Neural progenitor cell (in vitro differentiated cells): Measurements from ENCODE around the gene MAN1A1. TPM values are rescaled to one million over a fixed set of nuclear protein-coding genes. Genes with fewer than 3 reads are reported as not detected.

Source experiments
- DNase-seq: peaks from one replicate; pipeline ENCODE4 v3.0.0-alpha.2; 2016; ENCODE audit warnings: low spot score
- H2AFZ ChIP-seq: fragments of 200-600 bp; sonication (generic); replicated peaks from 2 replicates; pipeline ENCODE4 v1.6.1; 2016; ENCODE audit warnings: antibody characterized with exemption
- H3F3A ChIP-seq: fragments of 200-600 bp; sonication (generic); 2 replicates; pipeline ENCODE4 v1.6.1; 2016; ENCODE audit warnings: antibody characterized with exemption, low read depth
- H3K27ac ChIP-seq: fragments of 200-600 bp; sonication (generic); 2 replicates; pipeline ENCODE4 v1.5.1; 2016; ENCODE audit warnings: mild to moderate bottlenecking
- H3K27me3 ChIP-seq: fragments of 200-600 bp; sonication (generic); 2 replicates; pipeline ENCODE4 v1.6.1; 2016; ENCODE audit warnings: mild to moderate bottlenecking, moderate library complexity
- H3K36me3 ChIP-seq: fragments of 200-600 bp; sonication (generic); 2 replicates; pipeline ENCODE4 v1.5.1; 2016
- H3K4me1 ChIP-seq: fragments of 200-600 bp; sonication (generic); 2 replicates; pipeline ENCODE4 v1.6.1; 2016; ENCODE audit warnings: mixed run types
- H3K4me2 ChIP-seq: fragments of 200-600 bp; sonication (generic); 2 replicates; pipeline ENCODE4 v1.6.1; 2016
- H3K4me3 ChIP-seq: fragments of 200-600 bp; sonication (generic); 2 replicates; pipeline ENCODE4 v1.5.1; 2016
- H3K79me2 ChIP-seq: fragments of 200-600 bp; sonication (generic); 2 replicates; pipeline ENCODE4 v1.6.1; 2016; ENCODE audit warnings: low read depth
- H3K9ac ChIP-seq: fragments of 200-600 bp; sonication (generic); 2 replicates; pipeline ENCODE4 v1.6.1; 2016
- H3K9me3 ChIP-seq: fragments of 200-600 bp; sonication (generic); 2 replicates; pipeline ENCODE4 v1.5.1; 2016; ENCODE audit warnings: low read depth
- H4K20me1 ChIP-seq: fragments of 200-600 bp; sonication (generic); 2 replicates; pipeline ENCODE4 v1.6.1; 2016; ENCODE audit warnings: low read depth
- H3K27ac Mint-ChIP-seq: 3 replicates; pipeline ENCODE4 v1.8.0; 2021; ENCODE audit warnings: mixed read lengths
- H3K27me3 Mint-ChIP-seq: 2 replicates; pipeline ENCODE4 v1.8.0; 2022; ENCODE audit warnings: low read depth, mild to moderate bottlenecking, inconsistent platforms, moderate library complexity, mixed read lengths; ENCODE audit not compliant: insufficient read depth
- H3K36me3 Mint-ChIP-seq: 3 replicates; pipeline ENCODE4 v1.8.0; 2021; ENCODE audit warnings: mixed read lengths
- H3K4me1 Mint-ChIP-seq: 3 replicates; pipeline ENCODE4 v1.8.0; 2021; ENCODE audit warnings: mixed read lengths
- H3K4me3 Mint-ChIP-seq: 3 replicates; pipeline ENCODE4 v1.8.0; 2021; ENCODE audit warnings: mild to moderate bottlenecking, moderate library complexity, mixed read lengths
- H3K9me3 Mint-ChIP-seq: 3 replicates; pipeline ENCODE4 v1.8.0; 2020; ENCODE audit warnings: mixed read lengths
- EZH2 ChIP-seq: fragments of 200-600 bp; sonication (generic); IDR thresholded peaks from 2 replicates; pipeline ENCODE4 v1.6.1; 2017; ENCODE audit warnings: antibody characterized with exemption, mild to moderate bottlenecking, moderate library complexity
- EZH2phosphoT487 ChIP-seq: fragments of 200-600 bp; sonication (generic); IDR thresholded peaks from 2 replicates; pipeline ENCODE4 v1.6.1; 2017; ENCODE audit warnings: antibody characterized with exemption
- total RNA-seq: library from RNA; depleted of rRNA; stranded (reverse); fragments of >200 nt; gene quantifications from 2 replicates; pipeline ENCODE4 v1.2.3, GENCODE V29; 2015; ENCODE audit warnings: low replicate concordance
- TF ChIP-seq, protein P1 (sequence below): fragments of 200-600 bp; sonication (generic); IDR thresholded peaks from 2 replicates; pipeline ENCODE4 v1.5.1; 2017; ENCODE audit warnings: antibody characterized with exemption, mild to moderate bottlenecking

MAN1A1 gene
- total RNA-seq, 1 donor from 2014 or later: 5.2 TPM

GRCh38 chr6:119343167-119343566 is 6.4 kb downstream of the MAN1A1 start:
- Histone ChIP-seq H3K79me2 (no peaks in the 10 kb centered on the region), H3K27me3 (peaks cover 30% of the 10 kb centered on the region), H3K4me2 (no peak overlapping the region), H4K20me1 (peaks cover 20% of the 10 kb centered on the region), H3F3A (peaks cover 20% of the 10 kb centered on the region), H3K4me1 (peaks cover 20% of the 10 kb centered on the region), H3K4me3 (no peak overlapping the region), H3K9ac (no peak overlapping the region), H2AFZ (no peak overlapping the region), H3K27ac (no peak overlapping the region), H3K36me3 (no peaks in the 10 kb centered on the region), H3K9me3 (no peaks in the 10 kb centered on the region)
- no peak for TF ChIP-seq EZH2phosphoT487
- TF ChIP-seq EZH2: no peak
- TF ChIP-seq, protein P1, sequence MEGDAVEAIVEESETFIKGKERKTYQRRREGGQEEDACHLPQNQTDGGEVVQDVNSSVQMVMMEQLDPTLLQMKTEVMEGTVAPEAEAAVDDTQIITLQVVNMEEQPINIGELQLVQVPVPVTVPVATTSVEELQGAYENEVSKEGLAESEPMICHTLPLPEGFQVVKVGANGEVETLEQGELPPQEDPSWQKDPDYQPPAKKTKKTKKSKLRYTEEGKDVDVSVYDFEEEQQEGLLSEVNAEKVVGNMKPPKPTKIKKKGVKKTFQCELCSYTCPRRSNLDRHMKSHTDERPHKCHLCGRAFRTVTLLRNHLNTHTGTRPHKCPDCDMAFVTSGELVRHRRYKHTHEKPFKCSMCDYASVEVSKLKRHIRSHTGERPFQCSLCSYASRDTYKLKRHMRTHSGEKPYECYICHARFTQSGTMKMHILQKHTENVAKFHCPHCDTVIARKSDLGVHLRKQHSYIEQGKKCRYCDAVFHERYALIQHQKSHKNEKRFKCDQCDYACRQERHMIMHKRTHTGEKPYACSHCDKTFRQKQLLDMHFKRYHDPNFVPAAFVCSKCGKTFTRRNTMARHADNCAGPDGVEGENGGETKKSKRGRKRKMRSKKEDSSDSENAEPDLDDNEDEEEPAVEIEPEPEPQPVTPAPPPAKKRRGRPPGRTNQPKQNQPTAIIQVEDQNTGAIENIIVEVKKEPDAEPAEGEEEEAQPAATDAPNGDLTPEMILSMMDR: no peak
- H3K4me3 Mint-ChIP-seq: no peak overlapping the region
- H3K36me3 Mint-ChIP-seq: peaks cover 2% of the 10 kb centered on the region
- peaks cover 32% of the 10 kb centered on the region for H3K4me1 Mint-ChIP-seq
- H3K27me3 Mint-ChIP-seq: no peaks in the 10 kb centered on the region
- no peak overlapping the region for H3K27ac Mint-ChIP-seq
- DNase-seq: no peak
- no peaks in the 10 kb centered on the region for H3K9me3 Mint-ChIP-seq

GRCh38 chr6:119342430-119342829 is 7.1 kb downstream of the MAN1A1 start:
- Mint-ChIP-seq H3K4me3 (no peak overlapping the region), H3K36me3 (peaks cover 2% of the 10 kb centered on the region), H3K9me3 (no peaks in the 10 kb centered on the region), H3K4me1 (peaks cover 27% of the 10 kb centered on the region), H3K27me3 (no peaks in the 10 kb centered on the region), H3K27ac (no peak overlapping the region)
- Histone ChIP-seq H4K20me1 (peaks cover 14% of the 10 kb centered on the region), H3K4me2 (no peak overlapping the region), H3K9me3 (no peaks in the 10 kb centered on the region), H3K79me2 (no peaks in the 10 kb centered on the region), H3K36me3 (no peaks in the 10 kb centered on the region), H3K9ac (no peak overlapping the region), H3F3A (peaks cover 20% of the 10 kb centered on the region), H3K27me3 (peaks cover 23% of the 10 kb centered on the region), H3K27ac (no peak overlapping the region), H2AFZ (no peak overlapping the region), H3K4me3 (no peak overlapping the region), H3K4me1 (peaks cover 20% of the 10 kb centered on the region)
- TF ChIP-seq, protein P1: no peak
- TF ChIP-seq EZH2phosphoT487 (no peak), EZH2 (no peak)
- no peak for DNase-seq

GRCh38 chr6:119340796-119341487 is 8.6 kb downstream of the MAN1A1 start:
- Mint-ChIP-seq H3K36me3 (peaks cover 2% of the 10 kb centered on the region), H3K9me3 (no peaks in the 10 kb centered on the region), H3K27ac (no peak overlapping the region), H3K4me3 (no peak overlapping the region), H3K27me3 (no peaks in the 10 kb centered on the region), H3K4me1 (peaks cover 17% of the 10 kb centered on the region)
- peaks cover 5% of the 10 kb centered on the region for H4K20me1 ChIP-seq
- H3K36me3 ChIP-seq: no peaks in the 10 kb centered on the region
- no peak overlapping the region for H3K9ac ChIP-seq
- peaks cover 8% of the 10 kb centered on the region for H3K27me3 ChIP-seq
- H2AFZ ChIP-seq: no peak overlapping the region
- H3K27ac ChIP-seq: no peak overlapping the region
- peaks cover 20% of the 10 kb centered on the region for H3K4me1 ChIP-seq
- H3K4me3 ChIP-seq: no peak overlapping the region
- peaks cover 11% of the 10 kb centered on the region for H3F3A ChIP-seq
- no peaks in the 10 kb centered on the region for H3K9me3 ChIP-seq
- peak; percentile 87 for DNase-seq
- H3K79me2 ChIP-seq: no peaks in the 10 kb centered on the region
- TF ChIP-seq, protein P1: no peak
- peak; percentile 80 for TF ChIP-seq EZH2phosphoT487
- H3K4me2 ChIP-seq: peak overlapping the region; percentile 33
